Large intestine (tissue), 3 donors: Measurements from ENCODE around the gene METRN. TPM values are rescaled to one million over a fixed set of nuclear protein-coding genes. Genes with fewer than 3 reads are reported as not detected.

Source experiments
- DNase-seq, 2 donors: peaks; one replicate each; pipeline versions ENCODE4 v3.0.0 to v3.0.0-alpha.2; 2013
- H3K27ac ChIP-seq: one replicate; pipeline ENCODE4 v1.5.1; 2013; ENCODE audit warnings: low read length
- H3K27me3 ChIP-seq: 2 replicates; pipeline ENCODE4 v1.6.1; 2013; ENCODE audit warnings: low read length; ENCODE audit not compliant: control insufficient read depth, insufficient read depth
- H3K36me3 ChIP-seq: 2 replicates; pipeline ENCODE4 v1.6.1; 2013; ENCODE audit warnings: low read length; ENCODE audit not compliant: control insufficient read depth, insufficient read depth
- H3K4me1 ChIP-seq: one replicate; pipeline ENCODE4 v1.6.1; 2013; ENCODE audit warnings: low read length; ENCODE audit not compliant: control insufficient read depth, insufficient read depth
- H3K4me3 ChIP-seq: one replicate; pipeline ENCODE4 v1.5.1; 2013; ENCODE audit warnings: low read length
- H3K9me3 ChIP-seq: one replicate; pipeline ENCODE4 v1.6.1; 2013; ENCODE audit warnings: mild to moderate bottlenecking, low read depth, low read length, moderate library complexity; ENCODE audit not compliant: control insufficient read depth
- WGBS: methylation state at CpG from one replicate; pipeline ENCODE4 v1.1.5; 2013; ENCODE audit warnings: low lambda C conversion rate; ENCODE audit not compliant: insufficient coverage; 5-methylcytosine and 5-hydroxymethylcytosine counted together
- polyA plus RNA-seq: library from polyadenylated mRNA; unstranded; fragments of 120-200 nt; gene quantifications from one replicate; pipeline ENCODE4 v1.2.1, GENCODE V29; 2013

METRN gene
- polyA plus RNA-seq, 1 donor = 18.9 TPM

DNA sequence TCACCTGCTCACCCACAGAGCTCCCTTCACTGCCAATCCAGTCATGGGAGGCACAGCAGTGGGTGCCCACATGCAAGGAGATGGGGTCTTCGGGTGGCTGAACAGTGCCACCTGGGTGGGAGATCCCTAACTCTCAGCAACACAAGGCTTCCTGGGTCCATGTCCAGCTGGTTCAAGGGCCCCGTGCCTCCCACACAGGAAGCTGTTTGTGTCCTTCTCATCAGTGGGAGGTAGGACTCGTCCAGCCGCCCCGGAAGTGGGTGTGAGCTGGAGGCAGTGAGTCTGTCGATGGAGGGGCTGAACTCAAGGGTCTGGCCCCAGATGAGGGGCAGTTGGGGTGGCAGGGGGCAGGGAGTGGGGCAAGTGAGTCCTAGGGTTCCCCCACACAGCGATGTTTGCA lies 10.9 kb upstream of the METRN start:
- Histone ChIP-seq H3K9me3 (peaks cover 6% of the 10 kb centered on the region), H3K4me3 (no peak overlapping the region), H3K4me1 (peaks cover 2% of the 10 kb centered on the region), H3K27me3 (peaks cover 90% of the 10 kb centered on the region), H3K27ac (no peak overlapping the region), H3K36me3 (no peaks in the 10 kb centered on the region)
- no CpG with 5 or more reads among the region's 7 CpGs for WGBS
- DNase-seq = no peak

DNA sequence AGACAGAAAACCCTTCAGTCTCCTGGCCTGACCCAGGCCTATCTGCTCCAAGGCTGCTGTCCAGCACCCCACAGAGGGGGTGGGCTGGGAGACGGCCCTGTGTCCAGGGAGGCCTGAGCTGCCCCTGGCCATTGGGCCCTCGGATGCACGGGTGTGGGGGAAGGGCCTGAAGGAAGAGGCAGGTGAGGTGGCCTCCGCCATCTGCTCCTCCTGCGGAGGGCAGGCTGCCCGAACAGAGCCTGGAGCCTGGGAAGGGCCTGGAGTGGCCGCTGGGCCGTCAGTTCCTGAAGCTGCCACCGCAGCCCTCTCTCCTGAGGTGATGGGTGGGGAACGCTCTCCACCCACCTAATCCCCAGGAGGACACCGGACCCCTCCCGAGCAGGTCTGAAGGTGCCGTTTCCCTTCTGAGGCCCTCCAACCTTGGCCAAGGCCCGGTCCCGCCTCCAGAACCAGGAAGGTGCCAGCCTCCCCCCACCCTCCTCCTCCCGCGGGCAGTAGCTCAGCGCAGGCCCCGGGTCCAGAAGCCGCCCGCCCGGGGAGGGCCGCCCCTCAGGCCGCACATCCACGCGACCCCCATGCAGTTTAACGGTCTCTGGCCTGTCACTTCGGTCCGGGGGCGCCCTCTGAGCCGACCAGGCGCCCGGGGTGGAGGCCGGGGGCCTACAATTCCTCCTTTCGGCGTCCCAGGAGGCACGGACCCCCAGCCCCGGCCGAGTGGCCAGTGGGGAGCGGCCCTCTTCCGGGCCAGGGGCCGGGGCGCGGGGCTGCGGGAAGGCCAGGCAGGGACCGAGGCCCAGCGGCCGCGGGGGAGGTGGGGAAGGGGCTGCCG lies 10.2 kb upstream of the METRN start:
- peaks cover 2% of the 10 kb centered on the region for H3K4me1 ChIP-seq
- H3K27ac ChIP-seq = no peak overlapping the region
- WGBS = no CpG with 5 or more reads among the region's 50 CpGs
- H3K27me3 ChIP-seq = peaks cover 91% of the 10 kb centered on the region
- peaks cover 6% of the 10 kb centered on the region for H3K9me3 ChIP-seq
- no peaks in the 10 kb centered on the region for H3K36me3 ChIP-seq
- no peak for DNase-seq
- peak overlapping the region; percentile 4 for H3K4me3 ChIP-seq

DNA sequence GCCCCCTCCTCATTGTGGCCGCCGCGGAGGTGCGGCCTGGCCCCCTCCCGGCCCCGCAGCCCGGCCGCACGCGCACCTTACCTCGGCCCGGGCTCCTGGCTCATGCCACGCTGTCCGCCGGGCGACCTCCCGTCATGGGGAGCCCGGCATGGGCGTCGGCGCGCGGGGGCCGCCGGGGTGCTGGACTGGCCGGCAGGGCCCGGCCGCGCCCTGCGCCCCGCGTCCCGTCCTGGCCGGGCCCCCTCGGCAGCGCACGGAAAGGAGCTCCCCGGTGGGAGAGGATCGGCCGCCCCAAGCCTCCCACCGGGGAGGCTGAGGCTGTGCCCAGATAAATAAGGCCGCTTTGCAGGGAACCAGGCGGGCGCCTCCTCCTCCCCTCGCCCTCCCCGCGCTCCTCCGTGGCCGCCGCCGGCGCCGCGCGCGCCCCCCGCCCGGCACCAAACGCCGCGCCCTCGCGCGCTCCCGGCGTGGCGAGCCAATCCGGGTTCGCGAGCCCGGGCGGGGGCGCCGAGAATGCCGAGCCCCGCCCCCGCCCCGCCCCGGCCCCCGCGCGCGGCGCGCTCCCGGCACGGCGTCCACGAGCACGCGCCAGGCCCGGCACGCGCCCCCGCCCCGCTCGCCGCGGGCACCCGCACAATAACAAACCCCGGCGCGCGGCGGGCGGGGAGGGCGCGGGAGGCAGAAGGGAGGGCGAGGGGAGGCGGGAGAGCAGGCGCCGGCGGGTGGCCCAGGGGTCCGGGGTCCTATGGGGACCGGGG lies 9.3 kb upstream of the METRN start, which contains the start of gene FBXL16:
TSS of gene FBXL16 (minus strand) at position 371 of the 758 bp plus-strand sequence. CDS start 8,396 bp downstream, outside the sequence.
- Histone ChIP-seq H3K36me3 (no peaks in the 10 kb centered on the region), H3K4me1 (peaks cover 4% of the 10 kb centered on the region), H3K27me3 (peaks cover 91% of the 10 kb centered on the region), H3K27ac (no peak within 1 kb of the TSS), H3K9me3 (peaks cover 7% of the 10 kb centered on the region), H3K4me3 (peak within 1 kb of the TSS; percentile 4)
- WGBS = no CpG with 5 or more reads among the region's 115 CpGs
- DNase-seq = no peak

DNA sequence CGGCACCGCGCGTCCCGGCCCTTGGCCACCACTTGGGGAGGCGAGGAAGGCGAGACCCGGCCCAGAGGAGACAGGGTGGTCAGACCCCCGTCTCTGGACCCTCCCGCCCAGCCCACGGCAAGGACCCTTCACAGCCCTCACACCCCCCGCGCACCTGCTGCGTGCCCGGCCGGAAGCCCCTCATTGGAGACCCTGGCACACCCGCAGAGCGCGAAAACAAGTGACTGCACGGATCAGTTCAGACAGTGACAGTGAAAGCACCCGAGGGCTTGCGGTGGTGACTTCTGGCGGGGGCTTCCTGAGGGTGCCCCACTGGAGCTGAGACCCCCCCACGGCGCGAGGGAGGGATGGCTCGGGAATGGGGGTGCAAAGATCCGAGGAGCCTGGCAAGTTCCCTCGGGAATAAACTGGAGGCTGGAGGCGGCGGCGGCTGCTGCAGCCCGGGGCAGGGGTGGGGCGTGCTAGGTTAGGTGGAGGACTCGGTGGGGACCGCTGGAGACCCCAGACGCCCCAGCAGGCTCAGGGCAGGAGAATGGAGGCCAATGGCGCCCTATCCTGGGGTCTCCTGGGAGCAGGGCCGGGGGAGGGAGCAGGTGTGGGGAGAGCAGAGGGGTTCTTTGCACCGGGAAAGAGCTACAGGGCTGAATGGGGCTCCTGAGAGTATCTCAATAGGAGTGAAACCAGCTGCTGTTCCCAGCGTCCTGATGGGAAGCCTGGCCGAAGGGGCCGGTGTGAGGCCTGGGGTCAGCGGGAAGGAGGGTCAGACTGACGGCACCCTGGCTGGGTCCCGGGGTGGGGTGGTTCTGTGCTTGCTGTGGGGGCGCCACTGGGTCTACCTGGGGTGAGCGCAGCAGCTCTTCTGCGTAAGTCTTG lies 8.5 kb upstream of the METRN start:
- no peak overlapping the region for H3K27ac ChIP-seq
- no peak overlapping the region for H3K4me3 ChIP-seq
- peaks cover 3% of the 10 kb centered on the region for H3K9me3 ChIP-seq
- no peak for DNase-seq
- no peaks in the 10 kb centered on the region for H3K36me3 ChIP-seq
- no CpG with 5 or more reads among the region's 49 CpGs for WGBS
- peaks cover 92% of the 10 kb centered on the region for H3K27me3 ChIP-seq
- H3K4me1 ChIP-seq = peaks cover 3% of the 10 kb centered on the region

DNA sequence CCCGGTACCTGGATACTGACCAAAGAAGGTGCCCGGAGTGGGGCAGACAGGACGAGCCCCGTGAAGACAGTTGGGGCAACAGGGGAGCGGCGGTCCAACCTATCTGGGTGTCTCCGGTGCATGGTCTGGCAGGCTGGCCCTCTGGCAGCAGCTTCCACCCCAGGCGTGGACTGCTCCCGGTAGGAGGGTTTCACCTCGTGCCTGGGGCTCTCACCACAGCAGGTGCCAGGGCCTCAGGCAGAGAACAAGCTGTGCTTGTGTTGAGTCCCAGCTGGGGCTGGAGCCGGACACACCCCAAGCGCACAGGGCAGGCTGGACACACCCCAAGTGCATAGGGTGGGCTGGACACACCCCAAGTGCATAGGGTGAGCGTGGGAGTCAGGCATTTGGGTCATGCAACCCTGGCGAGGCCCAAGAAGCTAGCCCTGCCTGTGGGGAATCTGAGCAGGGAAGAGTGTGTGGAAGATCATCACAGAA lies 7.8 kb upstream of the METRN start:
- no peak for DNase-seq
- Histone ChIP-seq H3K36me3 (no peaks in the 10 kb centered on the region), H3K27ac (no peak overlapping the region), H3K9me3 (peaks cover 3% of the 10 kb centered on the region), H3K27me3 (peaks cover 90% of the 10 kb centered on the region), H3K4me3 (no peak overlapping the region), H3K4me1 (peaks cover 3% of the 10 kb centered on the region)
- WGBS = no CpG with 5 or more reads among the region's 14 CpGs

DNA sequence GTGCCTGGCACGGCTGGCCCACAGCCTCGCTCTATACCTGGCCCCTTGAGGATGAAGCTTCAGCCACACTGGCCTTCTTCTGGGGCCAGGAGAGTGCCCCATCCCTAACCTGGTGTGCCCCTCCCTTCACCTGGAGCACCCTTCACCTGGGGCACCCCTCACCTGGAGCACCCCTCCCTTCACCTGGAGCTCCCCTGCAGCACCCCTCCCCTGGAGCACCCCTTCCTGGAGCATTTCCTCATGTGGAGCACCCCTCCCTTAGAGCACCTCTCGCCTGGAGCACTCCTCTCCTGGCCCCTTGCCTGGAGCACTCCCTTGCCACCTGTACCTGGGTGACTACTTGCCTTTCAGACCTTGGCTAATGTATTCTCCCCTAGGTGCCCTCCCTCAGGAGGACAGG lies 6.9 kb upstream of the METRN start:
- no peaks in the 10 kb centered on the region for H3K36me3 ChIP-seq
- WGBS = no CpG with 5 or more reads among the region's 3 CpGs
- no peak for DNase-seq
- no peak overlapping the region for H3K27ac ChIP-seq
- H3K9me3 ChIP-seq = peaks cover 3% of the 10 kb centered on the region
- H3K4me1 ChIP-seq = peaks cover 3% of the 10 kb centered on the region
- peaks cover 82% of the 10 kb centered on the region for H3K27me3 ChIP-seq
- no peak overlapping the region for H3K4me3 ChIP-seq

DNA sequence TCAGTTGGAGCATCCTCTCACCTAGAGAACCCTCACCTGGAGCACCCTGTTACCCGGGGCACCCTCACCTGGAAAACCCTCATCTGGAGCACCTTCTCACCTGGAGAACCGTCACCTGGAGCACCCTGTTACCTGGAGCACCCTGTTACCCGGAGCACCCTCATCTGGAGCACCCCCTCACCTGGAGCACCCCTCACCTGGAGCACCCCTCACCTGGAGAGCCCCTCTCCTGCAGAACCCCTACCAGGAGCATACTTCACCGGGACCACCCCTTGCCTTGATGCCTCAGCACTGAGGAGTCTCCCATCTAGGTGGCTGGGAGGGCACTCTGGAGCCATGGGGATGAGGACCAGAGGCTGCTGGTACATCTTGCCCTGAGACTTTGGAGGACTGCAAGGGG lies 6.0 kb upstream of the METRN start:
- WGBS = no CpG with 5 or more reads among the region's 4 CpGs
- H3K27me3 ChIP-seq = peaks cover 77% of the 10 kb centered on the region

DNA sequence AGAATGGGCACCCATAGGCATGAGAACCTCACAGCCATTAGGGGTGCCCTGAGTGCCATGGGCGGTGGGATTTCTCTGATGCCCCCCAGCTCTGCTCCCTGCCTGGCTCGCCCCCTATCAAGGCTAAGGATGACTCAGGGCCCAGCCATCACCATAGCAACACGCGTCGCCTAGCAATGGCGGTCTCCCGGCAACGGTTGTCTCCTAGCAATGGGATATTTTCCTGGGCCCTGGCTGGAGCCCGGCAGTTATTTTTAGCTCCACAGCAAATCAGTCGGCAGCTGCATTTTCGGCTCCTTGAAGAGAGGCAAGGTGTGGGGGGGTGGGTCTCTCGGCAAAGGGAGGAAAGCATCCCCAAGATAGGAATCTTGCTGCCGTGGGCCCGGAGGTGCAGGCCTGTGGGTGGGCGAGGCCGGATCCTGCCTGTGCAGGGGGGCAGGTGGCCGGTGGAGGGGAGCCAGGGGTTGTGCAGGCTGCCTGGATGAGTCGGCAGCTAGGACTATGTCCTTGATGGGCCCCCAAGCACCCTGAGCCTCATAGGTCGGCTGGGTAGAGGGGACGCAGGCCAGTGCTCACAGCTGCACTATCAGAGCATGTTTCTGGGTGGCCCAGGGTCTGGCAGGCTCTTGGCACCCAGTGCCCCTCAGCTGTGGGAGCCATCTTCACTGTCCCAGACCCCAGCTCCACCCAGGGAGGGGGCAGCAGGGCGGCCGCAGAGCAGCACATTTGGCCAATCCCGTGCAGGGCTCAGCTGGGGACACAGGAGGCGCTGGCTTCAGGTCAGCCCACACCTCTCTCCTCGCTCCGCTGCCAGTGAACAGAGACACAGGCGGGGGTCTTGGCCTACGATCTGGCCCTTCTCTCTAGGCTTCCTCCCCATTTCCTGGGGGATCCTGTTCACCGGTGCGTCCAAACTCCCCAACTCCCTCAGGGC lies 5.1 kb upstream of the METRN start:
- H3K4me1 ChIP-seq = peaks cover 3% of the 10 kb centered on the region
- peaks cover 76% of the 10 kb centered on the region for H3K27me3 ChIP-seq
- no peaks in the 10 kb centered on the region for H3K36me3 ChIP-seq
- H3K27ac ChIP-seq = peak overlapping the region; percentile 45
- peak in 1 of 2 donors; percentile 48 for DNase-seq
- H3K4me3 ChIP-seq = peak overlapping the region; percentile 6
- H3K9me3 ChIP-seq = peaks cover 3% of the 10 kb centered on the region
- WGBS = no CpG with 5 or more reads among the region's 30 CpGs

More for the DNA sequence above, 6.0 kb upstream of the METRN start:
- peaks cover 3% of the 10 kb centered on the region for H3K9me3 ChIP-seq
- no peak overlapping the region for H3K4me3 ChIP-seq
- no peaks in the 10 kb centered on the region for H3K36me3 ChIP-seq
- H3K27ac ChIP-seq = no peak overlapping the region
- peaks cover 3% of the 10 kb centered on the region for H3K4me1 ChIP-seq
- DNase-seq = no peak

DNA sequence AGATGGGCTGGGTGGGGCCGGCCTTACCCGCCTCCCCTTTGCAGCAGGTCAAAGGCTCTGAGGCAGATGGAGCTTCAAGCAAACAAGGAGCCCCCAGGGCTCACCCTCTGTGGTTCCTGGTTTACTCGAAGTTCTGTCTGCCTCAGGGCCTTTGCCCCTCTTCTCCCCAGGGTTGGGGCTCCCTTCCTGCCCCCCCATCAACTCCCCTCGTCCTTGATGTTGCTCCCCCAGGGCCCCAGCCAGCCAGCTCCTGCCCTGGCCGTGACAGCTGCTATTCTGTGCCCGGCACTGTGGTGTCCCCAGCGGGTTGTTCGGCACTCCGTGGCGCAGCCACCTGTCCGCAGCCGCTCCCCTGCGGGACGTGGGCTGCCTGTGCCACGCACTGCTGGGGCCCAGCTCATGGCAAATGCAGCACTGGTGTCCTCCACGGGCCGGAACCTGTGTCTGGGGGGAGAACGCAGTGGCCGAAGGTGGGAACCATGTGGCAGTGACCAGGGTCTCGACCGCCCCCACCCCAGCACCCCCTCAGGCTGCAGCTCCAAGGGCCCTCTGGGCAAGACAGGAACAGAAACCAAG lies 4.3 kb upstream of the METRN start:
- no peaks in the 10 kb centered on the region for H3K36me3 ChIP-seq
- peaks cover 73% of the 10 kb centered on the region for H3K27me3 ChIP-seq
- WGBS = no CpG with 5 or more reads among the region's 21 CpGs
- no peak overlapping the region for H3K4me3 ChIP-seq
- DNase-seq = no peak
- H3K27ac ChIP-seq = peak overlapping the region; percentile 45
- peaks cover 3% of the 10 kb centered on the region for H3K4me1 ChIP-seq
- peaks cover 3% of the 10 kb centered on the region for H3K9me3 ChIP-seq
